ENCODE results near the gene GARNL3.
A peak's percentile ranks its signal among the peaks of the same experiment; 100 is the strongest.

Gene GARNL3

DNA sequence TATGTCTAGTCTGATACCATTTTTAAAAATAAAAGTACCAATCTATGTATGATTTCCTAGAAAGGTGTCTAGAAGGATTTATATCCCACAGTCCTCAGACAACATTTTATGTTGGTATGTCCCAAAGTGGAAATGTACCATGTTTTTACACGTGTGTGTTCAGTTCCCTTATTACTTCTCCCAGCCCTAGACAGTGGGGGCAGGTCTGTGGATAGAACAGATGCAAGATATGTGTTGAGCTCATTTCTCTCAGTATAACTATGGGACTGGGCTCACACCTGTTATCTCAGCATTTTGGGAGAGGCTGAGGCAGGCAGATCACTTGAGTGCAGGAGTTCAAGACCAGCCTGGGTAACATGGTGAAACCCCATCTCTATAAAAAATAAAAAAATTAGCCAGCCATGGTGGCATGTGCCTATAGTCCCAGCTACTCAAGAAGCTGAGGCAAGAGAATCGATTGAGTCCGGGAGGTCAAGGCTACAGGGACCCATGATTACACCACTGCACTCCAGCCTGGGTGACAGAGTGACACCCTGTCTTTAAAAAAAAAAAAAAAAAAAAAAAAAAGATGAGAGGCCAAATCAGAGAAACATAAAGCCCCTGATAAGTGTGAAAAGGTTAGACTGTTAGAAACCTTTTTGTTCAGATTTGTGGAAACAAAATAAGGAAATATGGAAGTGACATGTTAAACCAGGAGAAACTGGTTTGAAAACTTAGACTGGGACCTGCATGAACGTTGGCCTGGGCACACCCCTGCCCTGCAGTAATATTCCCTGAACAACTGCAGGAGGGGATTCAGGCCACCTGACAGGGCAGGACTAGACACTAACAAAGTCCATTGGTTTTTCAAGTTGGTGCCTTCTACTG, 125.0 kb downstream of the GARNL3 start:
- no peak overlapping the region for H3K9ac ChIP-seq (ENCODE audit: insufficient read length)
- H3K9me3 ChIP-seq (ENCODE audit: low read depth, low read length) = no peaks in the 10 kb centered on the region
- TF ChIP-seq FOXP2 (optimal IDR thresholded peaks at IDR 0.05; ENCODE audit: control extremely low read depth, extremely low read length, insufficient read depth) (no peak), EZH2 (IDR thresholded peaks at IDR 0.05) (no peak), POLR2AphosphoS5 (IDR thresholded peaks at IDR 0.05; ENCODE audit: borderline replicate concordance, low read depth, low read length) (no peak)
- H3K4me3 ChIP-seq = no peak overlapping the region
- DNase-seq (ENCODE audit: low read depth, low spot score) = no peak
- no peak overlapping the region for H3K27ac ChIP-seq
- no peaks in the 10 kb centered on the region for H3K36me3 ChIP-seq (ENCODE audit: insufficient read depth, low read length)

DNA sequence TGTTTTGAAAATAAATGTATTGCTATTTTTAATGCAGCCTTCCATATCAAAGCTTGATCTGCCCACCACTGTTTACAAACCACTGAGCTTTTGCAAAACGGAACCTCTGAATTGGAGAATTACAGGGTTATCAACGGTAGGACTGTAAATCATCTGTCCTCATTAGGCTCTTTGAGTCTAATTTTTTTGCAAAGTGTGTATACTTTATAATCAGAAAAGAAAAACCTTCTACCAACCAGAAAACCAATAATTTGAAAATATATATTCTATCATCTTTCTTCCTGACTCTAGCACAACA, 125.6 kb downstream of the GARNL3 start:
- no peak overlapping the region for H3K27ac ChIP-seq
- TF ChIP-seq POLR2AphosphoS5 (IDR thresholded peaks at IDR 0.05; ENCODE audit: borderline replicate concordance, low read depth, low read length) (no peak), FOXP2 (optimal IDR thresholded peaks at IDR 0.05; ENCODE audit: control extremely low read depth, extremely low read length, insufficient read depth) (no peak), EZH2 (IDR thresholded peaks at IDR 0.05) (no peak)
- H3K9ac ChIP-seq (ENCODE audit: insufficient read length) = no peak overlapping the region
- H3K4me3 ChIP-seq = no peak overlapping the region
- no peaks in the 10 kb centered on the region for H3K9me3 ChIP-seq (ENCODE audit: low read depth, low read length)
- no peaks in the 10 kb centered on the region for H3K36me3 ChIP-seq (ENCODE audit: insufficient read depth, low read length)
- no peak for DNase-seq (ENCODE audit: low read depth, low spot score)

DNA sequence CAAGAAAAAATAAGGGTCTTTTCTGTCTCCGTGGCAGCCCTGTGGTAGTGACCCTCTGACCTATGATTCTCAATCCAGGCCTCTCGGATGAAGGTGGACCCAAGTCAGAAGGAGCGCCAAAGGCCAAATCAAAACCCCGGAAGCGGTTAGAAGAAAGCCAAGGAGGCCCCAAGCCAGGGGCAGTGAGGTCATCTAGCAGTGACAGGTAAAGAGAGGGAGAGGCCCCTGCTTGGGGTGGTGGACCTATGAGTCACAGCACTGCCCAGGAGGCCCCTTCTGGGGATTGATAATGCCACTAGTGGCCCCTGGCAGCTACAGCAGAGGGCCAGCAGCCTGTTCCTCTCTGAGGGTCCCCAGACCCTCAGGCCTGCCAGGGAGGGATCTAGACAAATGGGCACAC, 126.0 kb downstream of the GARNL3 start:
- no peak for DNase-seq (ENCODE audit: low read depth, low spot score)
- H3K9ac ChIP-seq (ENCODE audit: insufficient read length) = no peak overlapping the region

GRCh38 chr9:127392166-127392565, 127.6 kb downstream of the GARNL3 start:
- Histone ChIP-seq H3K9me3 (ENCODE audit: low read depth, low read length) (no peaks in the 10 kb centered on the region), H3K9ac (ENCODE audit: insufficient read length) (no peak overlapping the region), H3K4me3 (no peak overlapping the region), H3K27ac (no peak overlapping the region), H3K36me3 (ENCODE audit: insufficient read depth, low read length) (no peaks in the 10 kb centered on the region)
- TF ChIP-seq FOXP2 (optimal IDR thresholded peaks at IDR 0.05; ENCODE audit: control extremely low read depth, extremely low read length, insufficient read depth) (no peak), EZH2 (IDR thresholded peaks at IDR 0.05) (no peak), POLR2AphosphoS5 (IDR thresholded peaks at IDR 0.05; ENCODE audit: borderline replicate concordance, low read depth, low read length) (no peak)
- no peak for DNase-seq (ENCODE audit: low read depth, low spot score)

More for the DNA sequence above, 126.0 kb downstream of the GARNL3 start:
- no peaks in the 10 kb centered on the region for H3K9me3 ChIP-seq (ENCODE audit: low read depth, low read length)
- H3K27ac ChIP-seq = no peak overlapping the region
- no peaks in the 10 kb centered on the region for H3K36me3 ChIP-seq (ENCODE audit: insufficient read depth, low read length)
- no peak for TF ChIP-seq FOXP2 (optimal IDR thresholded peaks at IDR 0.05; ENCODE audit: control extremely low read depth, extremely low read length, insufficient read depth)
- no peak for TF ChIP-seq EZH2 (IDR thresholded peaks at IDR 0.05)
- TF ChIP-seq POLR2AphosphoS5 (IDR thresholded peaks at IDR 0.05; ENCODE audit: borderline replicate concordance, low read depth, low read length) = no peak
- no peak overlapping the region for H3K4me3 ChIP-seq

DNA sequence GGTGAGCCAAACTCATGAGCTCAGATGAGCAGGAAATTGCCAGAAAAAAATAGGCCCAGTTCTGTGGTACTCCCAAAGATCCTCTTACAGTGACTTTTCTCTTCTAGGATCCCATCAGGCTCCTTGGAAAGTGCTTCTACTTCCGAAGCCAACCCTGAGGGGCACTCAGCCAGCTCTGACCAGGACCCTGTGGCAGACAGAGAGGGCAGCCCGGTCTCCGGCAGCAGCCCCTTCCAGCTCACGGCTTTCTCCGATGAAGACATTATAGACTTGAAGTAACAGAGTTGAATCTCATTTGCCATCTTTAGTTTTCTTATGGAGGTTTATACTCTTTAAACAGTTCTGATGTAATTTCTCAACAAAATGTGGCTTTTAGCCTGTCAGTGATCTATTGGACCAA, 128.4 kb downstream of the GARNL3 start:
- TF ChIP-seq EZH2 (IDR thresholded peaks at IDR 0.05) = no peak
- TF ChIP-seq POLR2AphosphoS5 (IDR thresholded peaks at IDR 0.05; ENCODE audit: borderline replicate concordance, low read depth, low read length) = no peak
- no peak for TF ChIP-seq FOXP2 (optimal IDR thresholded peaks at IDR 0.05; ENCODE audit: control extremely low read depth, extremely low read length, insufficient read depth)
- Histone ChIP-seq H3K9ac (ENCODE audit: insufficient read length) (no peak overlapping the region), H3K36me3 (ENCODE audit: insufficient read depth, low read length) (no peaks in the 10 kb centered on the region), H3K9me3 (ENCODE audit: low read depth, low read length) (no peaks in the 10 kb centered on the region), H3K27ac (no peak overlapping the region), H3K4me3 (no peak overlapping the region)
- no peak for DNase-seq (ENCODE audit: low read depth, low spot score)

DNA sequence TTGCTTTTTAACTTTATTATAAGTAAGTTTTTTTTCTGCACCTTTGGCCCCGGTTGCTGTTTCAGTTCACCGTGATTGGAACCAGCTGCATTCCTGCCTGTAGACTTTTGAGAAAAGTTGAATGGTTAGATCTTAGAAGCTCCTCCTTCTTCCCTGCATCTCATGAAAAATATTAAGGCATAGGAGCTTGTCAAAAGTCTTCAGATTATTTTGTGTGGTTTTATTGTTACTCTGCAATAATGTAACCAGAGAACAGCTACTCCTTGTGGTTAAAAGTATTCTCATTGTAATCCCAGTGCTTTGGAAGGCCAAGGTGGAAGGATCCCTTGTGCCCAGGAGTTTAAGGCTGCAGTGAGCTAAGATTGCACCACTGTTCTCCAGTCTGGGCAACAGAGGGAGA, 129.1 kb downstream of the GARNL3 start:
- TF ChIP-seq FOXP2 (optimal IDR thresholded peaks at IDR 0.05; ENCODE audit: control extremely low read depth, extremely low read length, insufficient read depth) (no peak), POLR2AphosphoS5 (IDR thresholded peaks at IDR 0.05; ENCODE audit: borderline replicate concordance, low read depth, low read length) (no peak), EZH2 (IDR thresholded peaks at IDR 0.05) (no peak)
- Histone ChIP-seq H3K36me3 (ENCODE audit: insufficient read depth, low read length) (no peaks in the 10 kb centered on the region), H3K9ac (ENCODE audit: insufficient read length) (no peak overlapping the region), H3K4me3 (no peak overlapping the region), H3K27ac (no peak overlapping the region), H3K9me3 (ENCODE audit: low read depth, low read length) (no peaks in the 10 kb centered on the region)
- DNase-seq (ENCODE audit: low read depth, low spot score) = no peak

- Histone ChIP-seq H3K9ac (ENCODE audit: insufficient read length) (no peak overlapping the region), H3K27ac (no peak overlapping the region)
- TF ChIP-seq FOXP2 (optimal IDR thresholded peaks at IDR 0.05; ENCODE audit: control extremely low read depth, extremely low read length, insufficient read depth) = no peak
- TF ChIP-seq POLR2AphosphoS5 (IDR thresholded peaks at IDR 0.05; ENCODE audit: borderline replicate concordance, low read depth, low read length) = no peak
- no peak for TF ChIP-seq EZH2 (IDR thresholded peaks at IDR 0.05)
Measured at GRCh38 chr9:127395497-127396252, 131.1 kb downstream of the GARNL3 start.

GRCh38 chr9:127396253-127396807, 131.8 kb downstream of the GARNL3 start:
- H3K4me3 ChIP-seq = peak overlapping the region; percentile 79
- no peaks in the 10 kb centered on the region for H3K9me3 ChIP-seq (ENCODE audit: low read depth, low read length)
- no peak for DNase-seq (ENCODE audit: low read depth, low spot score)
- TF ChIP-seq FOXP2 (optimal IDR thresholded peaks at IDR 0.05; ENCODE audit: control extremely low read depth, extremely low read length, insufficient read depth) (no peak), EZH2 (IDR thresholded peaks at IDR 0.05) (no peak), POLR2AphosphoS5 (IDR thresholded peaks at IDR 0.05; ENCODE audit: borderline replicate concordance, low read depth, low read length) (0 out of 2 replicates have a peak, but pooled peaks have one; percentile 27)
- H3K9ac ChIP-seq (ENCODE audit: insufficient read length) = no peak overlapping the region
- H3K36me3 ChIP-seq (ENCODE audit: insufficient read depth, low read length) = no peaks in the 10 kb centered on the region
- no peak overlapping the region for H3K27ac ChIP-seq

More at GRCh38 chr9:127395497-127396252, 131.1 kb downstream of the GARNL3 start:
- Histone ChIP-seq H3K9me3 (ENCODE audit: low read depth, low read length) (no peaks in the 10 kb centered on the region), H3K36me3 (ENCODE audit: insufficient read depth, low read length) (no peaks in the 10 kb centered on the region), H3K4me3 (peak overlapping the region; percentile 79)
- DNase-seq (ENCODE audit: low read depth, low spot score) = no peak
